ENCODE data around the gene TFAP2E.

DNA sequence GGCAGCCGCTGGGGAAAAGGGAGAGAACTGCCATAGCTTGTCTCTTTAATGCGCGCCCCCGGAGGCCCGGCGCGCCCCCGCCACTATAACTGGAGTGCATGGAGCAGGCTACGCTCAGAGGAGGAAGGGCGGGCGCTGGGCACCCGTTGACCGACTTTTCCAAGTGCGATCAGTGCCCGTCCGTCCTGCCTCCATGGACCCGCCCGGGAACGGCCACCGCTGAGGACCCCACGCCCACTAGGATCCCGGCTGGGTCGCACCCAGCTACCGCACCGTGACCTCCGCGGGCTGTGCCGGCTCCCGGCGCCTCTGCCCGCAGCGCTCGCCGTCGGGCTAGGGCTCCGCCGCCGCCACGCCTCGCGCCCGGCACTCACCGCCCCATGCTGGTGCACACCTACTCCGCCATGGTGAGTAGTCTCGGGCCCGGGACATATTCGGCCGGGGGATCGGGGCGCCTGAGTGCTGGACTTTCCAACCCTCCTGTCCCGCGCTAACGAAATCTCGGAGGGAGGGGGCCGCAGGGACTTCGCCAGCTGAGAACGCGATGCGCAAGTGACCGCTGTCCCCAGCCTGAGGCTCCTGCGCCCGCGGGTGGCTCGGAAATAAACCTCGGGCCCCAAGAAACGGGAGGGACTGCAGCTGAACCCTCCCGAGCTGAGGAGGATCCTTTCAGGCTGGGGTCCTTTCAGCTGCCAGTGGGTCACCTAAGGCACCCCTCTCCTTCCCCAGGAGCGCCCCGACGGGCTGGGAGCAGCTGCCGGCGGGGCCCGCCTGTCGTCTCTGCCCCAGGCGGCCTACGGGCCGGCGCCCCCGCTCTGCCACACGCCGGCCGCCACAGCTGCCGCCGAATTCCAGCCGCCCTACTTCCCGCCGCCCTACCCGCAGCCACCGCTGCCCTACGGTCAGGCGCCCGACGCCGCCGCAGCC is at the start of gene TFAP2E:
- no peak for TF ChIP-seq CTCF (IDR thresholded peaks at IDR 0.05; ENCODE audit: low read depth, low read length)
- no peak for TF ChIP-seq POLR2A (IDR thresholded peaks at IDR 0.05; ENCODE audit: extremely low read depth, insufficient read length)
- TF ChIP-seq MYC (IDR thresholded peaks at IDR 0.05; ENCODE audit: low read depth, low read length), result no peak
- TF ChIP-seq MAX (IDR thresholded peaks at IDR 0.05; ENCODE audit: low read depth, low read length), result no peak

Measured in NB4 (cell line).